GM19025 (cell line): Measurements from ENCODE around the gene SEC61A1.

Experiments
- ATAC-seq: cut with Tn5 transposase; IDR thresholded peaks from one replicate; pipeline ENCODE4 v1.9.1; 2021; ENCODE audit warnings: mild to moderate bottlenecking, low read depth, moderate library complexity; ENCODE audit not compliant: unreplicated experiment

The SEC61A1 gene

GRCh38 chr3:128054367-128054766, 2.1 kb downstream of the SEC61A1 start:
- ATAC-seq, result no peak

GRCh38 chr3:128056258-128056657, 4.0 kb downstream of the SEC61A1 start:
- ATAC-seq, result no peak

GRCh38 chr3:128060473-128061381, 8.5 kb downstream of the SEC61A1 start:
- no peak for ATAC-seq

- ATAC-seq, result no peak
These were observed 10.0 kb downstream of the SEC61A1 start for GRCh38 chr3:128062033-128062745.

GRCh38 chr3:128063865-128064264, 11.6 kb downstream of the SEC61A1 start:
- ATAC-seq, result no peak

GRCh38 chr3:128064962-128065361, 12.7 kb downstream of the SEC61A1 start:
- no peak for ATAC-seq

GRCh38 chr3:128066114-128066513, 13.9 kb downstream of the SEC61A1 start:
- ATAC-seq, result no peak

GRCh38 chr3:128066676-128067075, 14.4 kb downstream of the SEC61A1 start:
- ATAC-seq, result no peak

GRCh38 chr3:128067489-128067888, 15.3 kb downstream of the SEC61A1 start:
- no peak for ATAC-seq

- no peak for ATAC-seq
These were observed 16.0 kb downstream of the SEC61A1 start for GRCh38 chr3:128068156-128068620.

GRCh38 chr3:128069271-128069670, 17.0 kb downstream of the SEC61A1 start:
- ATAC-seq, result no peak

- ATAC-seq, result no peak
These were observed 18.8 kb downstream of the SEC61A1 start for GRCh38 chr3:128070898-128071591.

GRCh38 chr3:128071771-128072453, 19.7 kb downstream of the SEC61A1 start:
- ATAC-seq, result no peak

GRCh38 chr3:128072454-128073184, 20.4 kb downstream of the SEC61A1 start:
- no peak for ATAC-seq

- no peak for ATAC-seq
These were observed 21.0 kb downstream of the SEC61A1 start for GRCh38 chr3:128073185-128073725.

GRCh38 chr3:128073807-128074206, 21.6 kb downstream of the SEC61A1 start:
- ATAC-seq, result no peak

- ATAC-seq, result no peak
These were observed 22.7 kb downstream of the SEC61A1 start for GRCh38 chr3:128074851-128075521.

- peak; percentile 56 for ATAC-seq
These were observed 23.6 kb downstream of the SEC61A1 start for GRCh38 chr3:128075522-128076482.
